Stimulated activated CD8-positive, alpha-beta memory T cell treated with anti-CD3 and anti-CD28 coated beads, Interleukin-7, amount 100 ng/mL, for 1 hour (primary cell): Measurements from ENCODE around the gene PLEKHG5.
"Not testable (repeated sequence)": the region's sequence is repeated elsewhere in the genome, so short reads cannot be mapped to it uniquely, and the experiment has no call there.

Experiments used
- DNase-seq, 2 donors: peaks; one replicate each; pipeline ENCODE4 v3.0.0-alpha.2; 2020; ENCODE audit warnings: low read depth in 2 of 2

PLEKHG5 gene

GRCh38 chr1:6445062-6445763 is 46.3 kb downstream of the PLEKHG5 start:
- no peak for DNase-seq

GRCh38 chr1:6444377-6444776 is 47.1 kb downstream of the PLEKHG5 start:
- no peak for DNase-seq

- no peak for DNase-seq
These were observed 47.9 kb downstream of the PLEKHG5 start for GRCh38 chr1:6443339-6444115.

GRCh38 chr1:6441586-6441985 is 49.9 kb downstream of the PLEKHG5 start:
- no peak for DNase-seq

GRCh38 chr1:6440198-6441126 is 51.0 kb downstream of the PLEKHG5 start:
- peak; percentile 43 to 44 for DNase-seq

- peak; percentile 36 to 50 for DNase-seq
These were observed 53.4 kb downstream of the PLEKHG5 start for GRCh38 chr1:6438047-6438525.

- DNase-seq = not testable (repeated sequence)
These were observed 54.3 kb downstream of the PLEKHG5 start for GRCh38 chr1:6437012-6437700.

GRCh38 chr1:6436277-6436676 is 55.2 kb downstream of the PLEKHG5 start:
- DNase-seq = not testable (repeated sequence)

- DNase-seq = no peak
These were observed 55.9 kb downstream of the PLEKHG5 start for GRCh38 chr1:6435547-6435946.

- no peak for DNase-seq
These were observed 56.3 kb downstream of the PLEKHG5 start for GRCh38 chr1:6435129-6435528.

GRCh38 chr1:6434186-6434585 is 57.3 kb downstream of the PLEKHG5 start:
- DNase-seq = no peak

- not testable (repeated sequence) for DNase-seq
These were observed 59.6 kb downstream of the PLEKHG5 start for GRCh38 chr1:6431645-6432579.

- DNase-seq = not testable (repeated sequence)
These were observed 61.6 kb downstream of the PLEKHG5 start for GRCh38 chr1:6429660-6430411.

GRCh38 chr1:6428453-6428852 is 63.0 kb downstream of the PLEKHG5 start:
- DNase-seq = not testable (repeated sequence)

GRCh38 chr1:6427441-6428390 is 63.8 kb downstream of the PLEKHG5 start:
- DNase-seq = no peak

GRCh38 chr1:6426972-6427350 is 64.5 kb downstream of the PLEKHG5 start:
- no peak for DNase-seq

- DNase-seq = no peak
These were observed 65.0 kb downstream of the PLEKHG5 start for GRCh38 chr1:6426277-6426971.

- no peak for DNase-seq
These were observed 65.8 kb downstream of the PLEKHG5 start for GRCh38 chr1:6425658-6426057.
